Stomach (tissue), 4 donors: ENCODE results near the gene ALG6.

Source experiments
- EP300 ChIP-seq: sonication (generic); formaldehyde crosslinking; IDR thresholded peaks from one replicate; pipeline ENCODE4 v1.6.1; 2017; ENCODE audit warnings: antibody characterized with exemption
- POLR2A ChIP-seq, 4 donors: fragments of 450-650 bp; IDR thresholded peaks; one replicate each; pipeline ENCODE4 v1.6.1; 2016; ENCODE audit warnings: antibody characterized with exemption in 4 of 4, control low read depth in 2 of 4, mild to moderate bottlenecking in 1 of 4, moderate library complexity in 1 of 4
- TF ChIP-seq, protein P1 (sequence below), 7 experiments: fragments of 450-650 bp in 4 of 7; fragments of 200-600 bp in 3 of 7; sonication (generic) in 3 of 7; IDR thresholded peaks; one replicate each; pipeline ENCODE4 v1.5.1; 2016 to 2019; ENCODE audit warnings: antibody characterized with exemption in 7 of 7, control low read depth in 2 of 7, mild to moderate bottlenecking in 1 of 7

DNA sequence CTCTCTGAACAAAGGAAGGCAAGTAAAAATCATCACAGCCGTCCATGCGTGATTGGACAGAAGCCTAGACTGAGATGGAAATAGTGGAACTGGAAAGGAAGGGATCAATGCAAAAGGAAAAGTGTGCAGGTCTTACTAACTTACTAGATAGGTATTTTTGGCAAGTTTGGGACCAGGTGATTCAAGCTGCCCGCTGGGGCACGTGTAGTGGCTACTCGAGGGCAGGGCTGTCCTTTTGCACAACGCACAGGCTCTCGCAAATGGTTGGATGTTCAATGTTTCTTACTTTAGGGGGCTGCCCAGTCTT lies 566 bp upstream of the ALG6 start:
- TF ChIP-seq POLR2A (IDR thresholded peaks at IDR 0.05) (no peak), EP300 (no peak)
- TF ChIP-seq, protein P1, sequence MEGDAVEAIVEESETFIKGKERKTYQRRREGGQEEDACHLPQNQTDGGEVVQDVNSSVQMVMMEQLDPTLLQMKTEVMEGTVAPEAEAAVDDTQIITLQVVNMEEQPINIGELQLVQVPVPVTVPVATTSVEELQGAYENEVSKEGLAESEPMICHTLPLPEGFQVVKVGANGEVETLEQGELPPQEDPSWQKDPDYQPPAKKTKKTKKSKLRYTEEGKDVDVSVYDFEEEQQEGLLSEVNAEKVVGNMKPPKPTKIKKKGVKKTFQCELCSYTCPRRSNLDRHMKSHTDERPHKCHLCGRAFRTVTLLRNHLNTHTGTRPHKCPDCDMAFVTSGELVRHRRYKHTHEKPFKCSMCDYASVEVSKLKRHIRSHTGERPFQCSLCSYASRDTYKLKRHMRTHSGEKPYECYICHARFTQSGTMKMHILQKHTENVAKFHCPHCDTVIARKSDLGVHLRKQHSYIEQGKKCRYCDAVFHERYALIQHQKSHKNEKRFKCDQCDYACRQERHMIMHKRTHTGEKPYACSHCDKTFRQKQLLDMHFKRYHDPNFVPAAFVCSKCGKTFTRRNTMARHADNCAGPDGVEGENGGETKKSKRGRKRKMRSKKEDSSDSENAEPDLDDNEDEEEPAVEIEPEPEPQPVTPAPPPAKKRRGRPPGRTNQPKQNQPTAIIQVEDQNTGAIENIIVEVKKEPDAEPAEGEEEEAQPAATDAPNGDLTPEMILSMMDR (IDR thresholded peaks at IDR 0.05) = no peak
